ENCODE measurements around the gene ARHGAP26.

- TF ChIP-seq CTCF (conservative IDR thresholded peaks at IDR 0.05; ENCODE audit: low read depth in 2 of 2): no peak
- no peak for TF ChIP-seq ETS1 (IDR thresholded peaks at IDR 0.05)
- no peak for TF ChIP-seq EZH2 (IDR thresholded peaks at IDR 0.05; ENCODE audit: low read depth, unreplicated experiment)
- no peak for TF ChIP-seq POLR2AphosphoS5 (IDR thresholded peaks at IDR 0.05; ENCODE audit: low read depth)
- TF ChIP-seq EZH2phosphoT487 (IDR thresholded peaks at IDR 0.05; ENCODE audit: unreplicated experiment): no peak
- TF ChIP-seq ZNF462 (CRISPR knock-in tag; IDR thresholded peaks at IDR 0.05): no peak
These were observed 6.9 kb downstream of the ARHGAP26 start for GRCh38 chr5:142777099-142777498.

All from GM23338 (cell line).